HCT116 (cell line): ENCODE results near the gene SLC38A3. TPM values are rescaled to one million over a fixed set of nuclear protein-coding genes. Genes with fewer than 3 reads are reported as not detected.

Experiments
- ATAC-seq: fragments of 200-7000 bp; cut with Tn5 transposase; 2 replicates; pipeline ENCODE4 v1.9.1; 2020; ENCODE audit warnings: mild to moderate bottlenecking, moderate library complexity
- BruUV-seq: library from RNA; stranded (reverse); fragments of 400-500 nt; replicated peaks from 2 replicates; lab custom pipeline; 2021; lab: Mats Ljungman, UMichigan
- CTCF ChIA-PET: fragments of 300-600 bp; sonication (Branson Sonifier 250); formaldehyde crosslinking; loops from one replicate; lab custom pipeline; 2021; ENCODE audit warnings: antibody characterized with exemption; lab: Charles Lee
- POLR2A ChIA-PET: fragments of 300-600, 350-600 bp; sonication (Branson Sonifier 250); formaldehyde crosslinking; loops from one replicate; lab custom pipeline; 2021; ENCODE audit warnings: antibody characterized with exemption; lab: Charles Lee
- RAD21 ChIA-PET, 2 experiments: fragments of 300-600 bp; sonication (Branson Sonifier 250); formaldehyde crosslinking; loops; one replicate each; lab custom pipeline; 2023; ENCODE audit warnings: low total read pairs in 2 of 2; ENCODE audit not compliant: uncharacterized antibody in 2 of 2, unreplicated experiment in 2 of 2, low non-redundant PET in 1 of 2; lab: Charles Lee
- DNase-seq: peaks from one replicate; pipeline ENCODE4 v3.0.0-alpha.2; 2010; ENCODE audit warnings: low read depth, low spot score
- H2AFZ ChIP-seq: fragments of 200-600 bp; shearing (Covaris generic), sonication (generic); 2 replicates; pipeline ENCODE4 v1.6.1; 2017; ENCODE audit warnings: low read depth, mixed run types, mixed read lengths, antibody characterized with exemption, low read length; ENCODE audit not compliant: poor library complexity, severe bottlenecking
- H3K27ac ChIP-seq: 2 replicates; pipeline ENCODE4 v1.5.1; 2012; ENCODE audit warnings: low read depth, low read length
- H3K27me3 ChIP-seq: fragments of 200-600 bp; sonication (generic); 2 replicates; pipeline ENCODE4 v1.6.1; 2016; ENCODE audit warnings: mixed run types, low read length, mixed read lengths; ENCODE audit not compliant: insufficient read depth
- H3K36me3 ChIP-seq, 2 experiments: fragments of 200-500 bp in 1 of 2; fragments of 200-600 bp in 1 of 2; sonication (Bioruptor generic) in 1 of 2; sonication (generic) in 1 of 2; 2 replicates each; pipeline versions ENCODE4 v1.5.1 to v1.6.1; 2014 to 2016; ENCODE audit warnings: low read length in 2 of 2, inconsistent platforms in 1 of 2, mixed read lengths in 1 of 2, mixed run types in 1 of 2; ENCODE audit not compliant: insufficient read depth in 2 of 2, control insufficient read depth in 1 of 2
- H3K4me1 ChIP-seq, 2 experiments: fragments of 200-600 bp in 1 of 2; sonication (generic) in 1 of 2; 2 replicates each; pipeline versions ENCODE4 v1.5.1 to v1.6.1; 2012 to 2017; ENCODE audit warnings: low read length in 2 of 2, inconsistent platforms in 1 of 2, mild to moderate bottlenecking in 1 of 2, mixed read lengths in 1 of 2, mixed run types in 1 of 2, moderate library complexity in 1 of 2; ENCODE audit not compliant: insufficient read depth in 2 of 2, control insufficient read depth in 1 of 2
- H3K4me2 ChIP-seq: fragments of 200-600 bp; sonication (generic); 2 replicates; pipeline ENCODE4 v1.6.1; 2017; ENCODE audit warnings: mixed run types, low read length, mixed read lengths
- H3K4me3 ChIP-seq, 2 experiments: fragments of 200-600 bp in 1 of 2; sonication (generic) in 1 of 2; replicated peaks in 1 of 2; 2 replicates each; pipeline ENCODE4 v1.5.1; 2011 to 2016; ENCODE audit warnings: low read length in 2 of 2, control low read depth in 1 of 2, low read depth in 1 of 2, mild to moderate bottlenecking in 1 of 2, mixed read lengths in 1 of 2, mixed run types in 1 of 2
- H3K79me2 ChIP-seq: fragments of 200-600 bp; sonication (generic); 2 replicates; pipeline ENCODE4 v1.6.1; 2017; ENCODE audit warnings: mild to moderate bottlenecking, mixed run types, low read length, moderate library complexity, mixed read lengths; ENCODE audit not compliant: insufficient read depth
- H3K9ac ChIP-seq: fragments of 200-600 bp; sonication (generic); 2 replicates; pipeline ENCODE4 v1.6.1; 2016; ENCODE audit warnings: low read length, mixed read lengths
- H3K9me2 ChIP-seq: fragments of 200-600 bp; sonication (generic), shearing (Covaris generic); 2 replicates; pipeline ENCODE4 v1.6.1; 2017; ENCODE audit warnings: mixed run types, mild to moderate bottlenecking, moderate library complexity; ENCODE audit not compliant: insufficient read depth
- H3K9me3 ChIP-seq, 2 experiments: fragments of 200-500 bp in 1 of 2; fragments of 200-600 bp in 1 of 2; sonication (Bioruptor generic) in 1 of 2; sonication (generic) in 1 of 2; 2 replicates each; pipeline ENCODE4 v1.6.1; 2014 to 2017; ENCODE audit warnings: low read length in 2 of 2, mixed read lengths in 2 of 2, inconsistent platforms in 1 of 2, low read depth in 1 of 2, mild to moderate bottlenecking in 1 of 2, mixed run types in 1 of 2, moderate library complexity in 1 of 2; ENCODE audit not compliant: control insufficient read depth in 1 of 2, insufficient read depth in 1 of 2
- H4K20me1 ChIP-seq: fragments of 200-600 bp; sonication (generic), shearing (Covaris generic); 2 replicates; pipeline ENCODE4 v1.6.1; 2017; ENCODE audit warnings: mixed run types, mild to moderate bottlenecking, moderate library complexity; ENCODE audit not compliant: insufficient read depth
- ATF3 ChIP-seq: IDR thresholded peaks from 2 replicates; pipeline ENCODE4 v1.6.1; 2012
- CEBPB ChIP-seq: IDR thresholded peaks from 2 replicates; pipeline ENCODE4 v1.6.1; 2012; ENCODE audit warnings: low read depth
- EGR1 ChIP-seq: IDR thresholded peaks from 2 replicates; pipeline ENCODE4 v1.6.1; 2012; ENCODE audit warnings: low read depth
- ELF1 ChIP-seq: IDR thresholded peaks from 2 replicates; pipeline ENCODE4 v1.6.1; 2012; ENCODE audit warnings: low read depth, borderline replicate concordance
- EZH2 ChIP-seq: fragments of 200-600 bp; sonication (generic); IDR thresholded peaks from 2 replicates; pipeline ENCODE4 v1.6.1; 2017; ENCODE audit warnings: antibody characterized with exemption, mixed run types
- JUND ChIP-seq: IDR thresholded peaks from 2 replicates; pipeline ENCODE4 v1.6.1; 2012
- POLR2A ChIP-seq: IDR thresholded peaks from 2 replicates; pipeline ENCODE4 v1.7.0; 2011; ENCODE audit warnings: borderline replicate concordance; ENCODE audit not compliant: insufficient read depth, insufficient read length; ENCODE audit errors: extremely low read depth
- RAD21 ChIP-seq: IDR thresholded peaks from 2 replicates; pipeline ENCODE4 v1.6.1; 2012; ENCODE audit warnings: low read depth, mild to moderate bottlenecking
- SIN3A ChIP-seq: IDR thresholded peaks from 2 replicates; pipeline ENCODE4 v1.6.1; 2012; ENCODE audit warnings: low read depth
- SP1 ChIP-seq: IDR thresholded peaks from 2 replicates; pipeline ENCODE4 v1.6.1; 2012; ENCODE audit warnings: low read depth
- SRF ChIP-seq: IDR thresholded peaks from 2 replicates; pipeline ENCODE4 v1.6.1; 2012; ENCODE audit warnings: low read depth
- TCF7L2 ChIP-seq: IDR thresholded peaks from 2 replicates; pipeline ENCODE4 v1.7.0; 2011; ENCODE audit warnings: borderline replicate concordance, inconsistent platforms; ENCODE audit not compliant: insufficient read depth, insufficient read length; ENCODE audit errors: extremely low read depth
- ZBTB33 ChIP-seq: IDR thresholded peaks from 2 replicates; pipeline ENCODE4 v1.6.1; 2011; ENCODE audit warnings: mild to moderate bottlenecking, low read length, moderate library complexity; ENCODE audit not compliant: insufficient replicate concordance; ENCODE audit errors: extremely low read depth
- ZFX ChIP-seq: fragments of 450-650 bp; IDR thresholded peaks from 2 replicates; pipeline ENCODE4 v1.6.1; 2017
- ZNF274 ChIP-seq: fragments of 200-500 bp; sonication (Bioruptor generic); IDR thresholded peaks from 2 replicates; pipeline ENCODE4 v1.6.1; 2014; ENCODE audit warnings: mild to moderate bottlenecking, low read depth, low read length, inconsistent platforms
- intact Hi-C: fragments of 100-400 bp; cut with micrococcal nuclease; formaldehyde crosslinking; loops from 2 replicates; pipeline ENCODE4 v1.10.0; 2022
- total RNA-seq: library from RNA; stranded (reverse); gene quantifications from one replicate; pipeline ENCODE4 v1.2.1, GENCODE V29; 2021; ENCODE audit not compliant: unreplicated experiment
- TF ChIP-seq, protein P1 (sequence below), 3 experiments: fragments of 200-600 bp in 1 of 3; sonication (generic) in 1 of 3; IDR thresholded peaks in 2 of 3; conservative IDR thresholded peaks in 1 of 3; 2 replicates each; pipeline ENCODE4 v1.5.1; 2012 to 2017; ENCODE audit warnings: low read depth in 2 of 3, low read length in 2 of 3, antibody characterized with exemption in 1 of 3, borderline replicate concordance in 1 of 3, control low read depth in 1 of 3, mild to moderate bottlenecking in 1 of 3, mixed read lengths in 1 of 3, mixed run types in 1 of 3, moderate library complexity in 1 of 3; ENCODE audit not compliant: insufficient read depth in 1 of 3

Gene SLC38A3
- total RNA-seq, 1 experiment from 2014 or later: 3.1 TPM

- H3K36me3 ChIP-seq: no peaks in the 10 kb centered on the region
- H3K27me3 ChIP-seq: no peaks in the 10 kb centered on the region
- intact Hi-C loops: no loop called here
- no peak overlapping the region for H3K4me2 ChIP-seq
- no TSS peak for BruUV-seq
- no peaks in the 10 kb centered on the region for H3K9me3 ChIP-seq
- no peak overlapping the region for H3K4me3 ChIP-seq
- RAD21 ChIA-PET: no interaction called here
- no peak overlapping the region for H3K27ac ChIP-seq
- POLR2A ChIA-PET: no interaction called here
- DNase-seq (no peak), ATAC-seq (no peak)
- H3K9ac ChIP-seq: no peak overlapping the region
- no peaks in the 10 kb centered on the region for H4K20me1 ChIP-seq
- H3K79me2 ChIP-seq: no peaks in the 10 kb centered on the region
- peaks cover 1 to 31% of the 10 kb centered on the region in 2 experiments; a peak in 2 of 4 replicates for H3K4me1 ChIP-seq
- H2AFZ ChIP-seq: no peak overlapping the region
- TF ChIP-seq ZBTB33: no peak
- no peak for TF ChIP-seq ATF3
- TF ChIP-seq, protein P1, sequence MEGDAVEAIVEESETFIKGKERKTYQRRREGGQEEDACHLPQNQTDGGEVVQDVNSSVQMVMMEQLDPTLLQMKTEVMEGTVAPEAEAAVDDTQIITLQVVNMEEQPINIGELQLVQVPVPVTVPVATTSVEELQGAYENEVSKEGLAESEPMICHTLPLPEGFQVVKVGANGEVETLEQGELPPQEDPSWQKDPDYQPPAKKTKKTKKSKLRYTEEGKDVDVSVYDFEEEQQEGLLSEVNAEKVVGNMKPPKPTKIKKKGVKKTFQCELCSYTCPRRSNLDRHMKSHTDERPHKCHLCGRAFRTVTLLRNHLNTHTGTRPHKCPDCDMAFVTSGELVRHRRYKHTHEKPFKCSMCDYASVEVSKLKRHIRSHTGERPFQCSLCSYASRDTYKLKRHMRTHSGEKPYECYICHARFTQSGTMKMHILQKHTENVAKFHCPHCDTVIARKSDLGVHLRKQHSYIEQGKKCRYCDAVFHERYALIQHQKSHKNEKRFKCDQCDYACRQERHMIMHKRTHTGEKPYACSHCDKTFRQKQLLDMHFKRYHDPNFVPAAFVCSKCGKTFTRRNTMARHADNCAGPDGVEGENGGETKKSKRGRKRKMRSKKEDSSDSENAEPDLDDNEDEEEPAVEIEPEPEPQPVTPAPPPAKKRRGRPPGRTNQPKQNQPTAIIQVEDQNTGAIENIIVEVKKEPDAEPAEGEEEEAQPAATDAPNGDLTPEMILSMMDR (IDR thresholded peaks at IDR 0.05 in 2 of 3, conservative IDR thresholded peaks at IDR 0.05 in 1 of 3; ENCODE audit: borderline replicate concordance in 1 of 3, insufficient read depth in 1 of 3, low read depth in 2 of 3, low read length in 2 of 3): no peak
- no peak for TF ChIP-seq SIN3A
- no peak for TF ChIP-seq JUND
- TF ChIP-seq SP1: no peak
- TF ChIP-seq EGR1: no peak
- no peak for TF ChIP-seq POLR2A
- TF ChIP-seq ELF1: no peak
- TF ChIP-seq ZFX: no peak
- no peak for TF ChIP-seq CEBPB
- TF ChIP-seq EZH2: no peak
- TF ChIP-seq TCF7L2: no peak
- no peak for TF ChIP-seq ZNF274
- no peak for TF ChIP-seq RAD21
- TF ChIP-seq SRF: no peak
- H3K9me2 ChIP-seq: no peaks in the 10 kb centered on the region
- CTCF ChIA-PET: interaction anchor here (0.7 kb wide), 1 partner anchor 60 kb away, joined by 3 read pairs; no protein-coding TSS in a partner anchor
Measured at GRCh38 chr3:50165910-50166538, 39.0 kb upstream of the SLC38A3 start.
